Caco-2 (cell line): ENCODE data around the gene IQGAP2. TPM values are rescaled to one million over a fixed set of nuclear protein-coding genes. Genes with fewer than 3 reads are reported as not detected.

Experiments
- total RNA-seq: library from RNA; stranded (reverse); gene quantifications from 2 replicates; pipeline ENCODE4 v1.2.3, GENCODE V29; 2022

IQGAP2 gene
- total RNA-seq, 1 experiment from 2014 or later: 89.4 TPM

Other genes starting within 250 kb of the IQGAP2 start
- not detected in 2 replicates for gene F2RL2, start 220.1 kb downstream of the IQGAP2 start, total RNA-seq